HG02623 (cell line): ENCODE data around the gene MYOM1.
A peak's percentile ranks its signal among the peaks of the same experiment; 100 is the strongest.

Experiments used
- ATAC-seq: cut with Tn5 transposase; IDR thresholded peaks from one replicate; pipeline ENCODE4 v1.9.1; 2021; ENCODE audit warnings: moderate library complexity; ENCODE audit not compliant: unreplicated experiment

Gene MYOM1

GRCh38 chr18:3190610-3191009 lies 29.2 kb downstream of the MYOM1 start:
- no peak for ATAC-seq

DNA sequence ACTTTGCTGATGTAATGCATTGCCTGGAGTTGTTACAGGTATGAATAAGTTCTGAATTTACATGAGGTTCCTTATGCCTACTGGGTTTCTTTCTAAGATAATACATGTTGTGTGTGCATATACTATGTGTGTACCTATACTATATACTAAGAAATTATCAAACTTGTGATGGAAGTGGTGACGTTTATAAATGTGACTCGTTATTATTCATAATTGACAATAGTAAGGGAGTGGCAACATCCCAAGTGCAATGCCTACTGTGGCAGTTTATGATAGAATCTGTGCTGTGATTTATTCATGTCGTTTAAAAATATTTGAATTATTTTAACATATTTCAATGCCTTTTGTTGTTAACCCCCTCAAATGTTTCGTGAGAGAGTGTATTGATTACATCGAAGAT lies 29.9 kb downstream of the MYOM1 start:
- ATAC-seq, result no peak

GRCh38 chr18:3186678-3187658 lies 32.8 kb downstream of the MYOM1 start:
- no peak for ATAC-seq

DNA sequence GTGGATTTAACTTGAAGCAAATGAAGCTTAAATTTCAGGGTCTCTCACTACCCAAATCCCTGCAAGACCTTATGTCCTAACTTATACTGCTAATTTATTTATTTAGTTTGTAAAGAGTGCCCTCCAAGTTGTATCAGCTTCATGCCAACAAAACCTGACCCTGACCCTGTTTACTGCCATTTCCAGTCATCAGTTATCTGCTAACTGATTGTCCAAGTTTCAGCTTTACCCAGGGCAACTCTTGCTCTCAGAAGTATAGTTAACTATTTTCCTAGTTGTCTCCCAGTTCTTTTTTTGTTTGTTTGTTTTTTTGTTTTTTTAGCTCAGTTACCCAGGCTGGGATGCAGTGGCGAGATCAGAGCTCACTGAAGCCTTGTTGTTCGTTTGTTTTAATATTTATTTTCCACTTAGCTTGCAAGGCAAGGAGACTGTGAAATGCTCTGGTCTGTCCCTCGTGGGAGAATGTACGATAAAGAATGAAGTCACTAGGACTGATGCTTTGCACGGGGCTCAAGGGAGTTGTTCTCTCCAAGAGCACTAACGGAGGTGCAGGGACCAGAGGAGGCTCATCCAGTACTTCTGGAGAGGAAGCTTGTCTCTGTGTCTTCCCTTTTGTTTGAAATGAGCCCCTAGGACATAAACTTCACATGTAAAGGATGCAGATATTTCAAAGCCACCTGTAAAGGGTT lies 35.3 kb downstream of the MYOM1 start:
- ATAC-seq, result no peak

DNA sequence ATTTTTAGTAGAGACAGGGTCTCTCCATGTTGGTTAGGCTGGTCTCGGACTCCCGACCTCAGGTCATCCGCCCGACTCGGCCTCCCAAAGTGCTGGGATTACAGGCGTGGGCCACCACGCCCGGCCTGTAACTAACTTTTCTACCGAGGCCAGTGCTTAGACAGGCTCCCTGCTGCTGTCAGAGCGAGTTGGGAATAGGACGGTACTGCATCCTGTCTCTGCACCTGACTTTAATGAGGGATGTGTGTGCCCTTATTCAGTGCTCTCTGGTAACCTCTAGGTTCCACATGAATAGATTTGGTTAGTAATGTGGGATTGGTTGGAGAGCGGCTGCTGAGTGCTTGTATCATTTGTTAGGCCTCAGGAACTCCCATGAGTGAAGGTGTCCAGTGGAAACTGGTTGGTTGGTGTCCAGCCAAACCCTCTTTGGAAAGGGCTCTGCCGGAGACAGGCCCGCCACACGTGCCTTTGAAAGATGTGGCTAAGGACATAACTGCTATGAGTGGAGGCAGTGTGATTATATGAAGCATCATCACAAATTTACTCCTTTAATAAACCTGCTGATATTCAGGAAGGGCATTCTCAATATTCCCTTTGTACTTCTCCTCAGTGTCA lies 36.6 kb downstream of the MYOM1 start:
- no peak for ATAC-seq

- no peak for ATAC-seq
These were observed 39.4 kb downstream of the MYOM1 start for GRCh38 chr18:3180325-3180724.

GRCh38 chr18:3179430-3180089 lies 40.2 kb downstream of the MYOM1 start:
- peak; percentile 45 for ATAC-seq

DNA sequence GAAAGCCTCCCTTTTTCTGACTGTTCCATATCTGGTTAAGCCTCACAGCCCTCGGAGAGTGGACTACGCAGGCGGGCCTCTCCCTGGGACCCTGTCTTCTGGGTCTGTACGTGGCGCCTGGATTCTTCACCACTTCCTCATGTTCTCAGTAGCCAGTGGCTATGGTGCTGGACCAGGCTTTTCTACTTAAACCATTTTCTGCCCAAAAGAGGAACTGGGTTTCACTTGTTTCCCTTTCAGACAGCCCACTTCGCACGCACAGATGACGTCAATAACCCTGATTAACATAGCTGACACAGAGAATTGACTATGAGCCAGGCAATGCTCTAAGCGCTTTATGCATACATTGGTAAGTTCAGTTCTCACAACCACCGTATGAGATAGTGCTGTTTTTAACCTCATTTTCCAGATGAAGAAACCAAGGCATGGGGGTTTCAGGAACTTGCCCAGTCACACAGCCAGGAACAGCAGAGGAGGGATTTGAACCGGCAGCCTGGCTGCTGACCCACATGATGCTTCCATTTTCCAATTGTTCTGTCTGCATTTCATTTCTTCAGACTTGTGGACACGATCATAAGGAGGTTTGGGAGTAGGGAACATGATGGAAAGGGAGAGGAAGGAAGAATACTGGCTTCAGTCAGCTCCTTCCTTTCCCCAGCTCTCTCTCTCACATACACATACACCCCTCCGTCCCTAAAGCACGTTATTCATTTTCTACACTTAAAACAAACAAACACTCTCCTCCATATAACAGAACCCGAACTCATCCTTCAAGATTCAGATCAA lies 41.7 kb downstream of the MYOM1 start:
- peak; percentile 79 for ATAC-seq

DNA sequence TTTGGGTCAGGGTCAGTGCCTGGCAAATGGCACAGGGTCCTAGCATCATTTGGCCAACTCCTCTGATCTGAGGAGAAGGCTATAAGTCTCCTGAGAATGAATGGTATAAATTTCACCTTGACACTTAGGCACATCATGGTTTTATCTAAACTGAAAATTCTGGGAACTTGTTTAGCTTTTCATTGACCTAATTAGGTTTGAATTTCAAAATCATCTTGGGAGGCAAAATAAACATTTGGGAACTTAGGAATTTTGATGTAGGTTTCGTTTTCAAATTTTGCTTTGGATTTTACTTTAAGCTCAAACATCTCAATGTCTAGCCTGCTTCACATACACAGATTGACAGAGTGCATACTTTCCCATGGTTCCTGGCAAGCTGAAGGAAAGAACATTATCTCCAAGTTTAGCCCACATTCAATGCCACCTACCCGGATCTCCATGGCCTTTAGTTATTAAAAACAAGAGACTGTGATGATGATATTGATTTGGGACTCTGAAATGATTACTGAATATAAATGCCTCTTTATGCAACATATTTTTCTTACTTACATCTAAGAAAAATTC lies 44.5 kb downstream of the MYOM1 start:
- ATAC-seq, result no peak

GRCh38 chr18:3172097-3172496 lies 47.7 kb downstream of the MYOM1 start:
- no peak for ATAC-seq

DNA sequence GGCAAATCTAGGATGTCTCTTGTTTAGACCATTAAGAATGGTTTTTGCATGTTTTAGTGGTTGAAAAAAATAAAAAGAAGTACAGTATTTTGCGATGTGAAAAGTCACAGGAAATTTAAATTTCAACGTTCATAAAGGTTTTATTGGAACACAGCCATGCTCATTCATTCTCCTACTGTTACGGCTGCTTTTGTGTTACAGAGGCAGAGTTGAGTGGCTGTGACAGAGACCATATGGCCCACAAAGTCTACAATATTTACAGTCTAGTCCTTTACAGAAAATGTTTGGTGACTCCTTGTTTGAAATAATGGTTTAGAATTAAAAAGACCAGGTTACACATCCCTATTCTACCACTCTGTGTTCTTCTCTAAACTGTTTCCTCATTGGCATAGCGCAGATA lies 48.1 kb downstream of the MYOM1 start:
- ATAC-seq, result no peak

DNA sequence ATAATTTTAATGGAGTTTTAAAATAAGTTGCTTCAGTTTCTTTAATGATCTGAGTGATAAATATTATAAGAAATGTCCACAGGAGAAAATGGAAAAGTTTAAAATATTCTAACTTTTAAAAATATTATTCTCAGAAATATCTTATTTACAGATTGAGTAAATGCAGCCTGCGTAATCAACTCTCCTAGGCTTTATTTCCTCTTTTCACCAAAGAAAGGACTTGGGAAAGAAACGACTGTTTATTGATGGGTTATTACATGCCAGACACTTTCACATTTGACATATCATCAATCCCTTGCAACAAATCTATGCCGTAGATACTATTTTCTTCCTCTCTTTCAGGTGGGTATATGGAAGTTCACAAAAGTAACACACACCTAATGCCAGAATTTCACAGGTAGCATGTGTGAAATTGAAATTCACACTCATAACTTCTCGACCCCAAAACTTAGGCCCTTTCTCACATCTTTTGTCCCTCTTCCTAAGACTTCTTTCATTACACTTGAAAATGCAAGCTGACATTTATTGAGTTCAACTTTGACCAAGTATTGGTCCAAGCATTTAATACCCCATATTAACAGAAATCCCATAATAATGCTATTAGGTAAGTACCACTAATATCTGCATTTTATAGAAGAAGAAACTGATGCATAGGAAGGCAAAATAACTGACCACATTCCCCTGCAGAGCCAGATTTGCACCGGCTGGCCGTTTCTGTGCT lies 49.2 kb downstream of the MYOM1 start:
- ATAC-seq, result no peak

GRCh38 chr18:3164381-3164780 lies 55.4 kb downstream of the MYOM1 start:
- no peak for ATAC-seq

DNA sequence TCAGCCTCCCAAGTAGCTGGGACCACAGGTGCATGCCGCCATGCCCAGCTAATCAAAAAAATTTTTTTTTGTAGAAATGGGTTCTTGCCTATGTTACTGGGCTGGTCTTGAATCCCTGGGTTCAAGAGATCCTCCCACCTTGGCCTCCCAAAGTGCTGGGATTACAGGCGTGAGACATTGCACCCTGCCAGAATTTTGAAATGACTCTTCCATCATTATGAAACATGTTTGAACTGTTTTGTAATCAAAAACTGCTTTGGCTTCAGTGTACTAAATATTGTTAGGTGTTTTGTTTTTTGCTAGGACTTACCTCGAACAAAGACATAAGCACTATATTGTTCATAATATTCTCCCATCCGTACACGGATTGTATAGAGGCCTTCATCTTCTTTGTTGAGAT lies 55.8 kb downstream of the MYOM1 start:
- no peak for ATAC-seq

DNA sequence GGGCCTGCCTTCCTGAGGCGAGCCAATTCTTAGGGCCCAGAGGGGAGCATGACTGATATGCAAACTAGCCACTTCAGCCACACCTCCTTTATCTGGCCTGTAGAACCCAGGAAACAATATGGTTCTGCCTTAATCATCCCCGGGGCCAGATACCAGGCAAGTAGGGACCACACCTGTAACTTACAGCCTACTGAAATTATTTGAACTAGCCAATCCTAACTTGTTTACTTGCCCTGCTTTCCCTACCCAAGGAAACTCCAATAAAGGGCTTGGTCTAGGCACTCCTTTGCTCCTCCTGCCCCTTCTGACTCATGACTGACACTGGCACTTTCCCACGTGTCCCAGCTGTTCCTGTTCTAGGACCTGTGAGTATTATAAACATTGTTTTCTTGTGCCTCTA lies 57.6 kb downstream of the MYOM1 start:
- ATAC-seq, result no peak

- no peak for ATAC-seq
These were observed 59.9 kb downstream of the MYOM1 start for GRCh38 chr18:3159830-3160229.

DNA sequence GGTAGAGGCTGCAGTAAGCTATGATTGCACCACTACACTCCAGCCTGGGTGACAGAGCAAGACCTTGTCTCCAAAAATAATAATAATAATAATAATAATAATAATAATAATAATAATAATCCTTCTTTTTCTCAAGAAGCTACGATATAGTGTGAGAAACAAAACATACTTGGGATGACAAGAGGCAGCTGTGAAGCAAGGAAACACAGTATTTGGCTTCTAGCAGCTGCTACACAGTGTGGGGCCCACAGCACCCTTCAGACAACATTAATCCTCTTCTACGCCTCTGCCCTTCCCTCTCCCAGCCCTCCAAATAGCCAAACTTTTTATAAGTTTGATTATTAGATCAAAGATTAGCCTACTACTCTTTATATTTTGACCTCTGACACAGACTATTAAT lies 62.2 kb downstream of the MYOM1 start:
- no peak for ATAC-seq

DNA sequence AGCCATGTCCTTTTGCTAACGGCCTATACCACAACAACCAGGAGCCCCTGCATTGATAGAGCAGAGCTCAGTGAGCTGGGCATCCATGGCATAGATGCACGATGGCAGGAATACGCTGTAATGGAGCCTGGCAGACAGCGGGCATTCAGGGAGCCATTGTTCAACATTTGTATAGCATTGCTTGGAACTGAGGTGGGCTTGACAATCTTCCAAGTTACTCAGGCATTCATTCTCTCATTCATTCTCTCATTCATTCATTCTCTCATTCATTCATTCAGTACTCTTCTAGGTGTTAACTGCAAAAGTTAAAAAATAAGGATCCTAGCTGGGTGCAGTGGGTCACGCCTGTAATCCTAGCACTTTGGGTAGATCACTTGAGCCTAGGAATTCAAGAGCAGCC lies 62.7 kb downstream of the MYOM1 start:
- ATAC-seq, result no peak

DNA sequence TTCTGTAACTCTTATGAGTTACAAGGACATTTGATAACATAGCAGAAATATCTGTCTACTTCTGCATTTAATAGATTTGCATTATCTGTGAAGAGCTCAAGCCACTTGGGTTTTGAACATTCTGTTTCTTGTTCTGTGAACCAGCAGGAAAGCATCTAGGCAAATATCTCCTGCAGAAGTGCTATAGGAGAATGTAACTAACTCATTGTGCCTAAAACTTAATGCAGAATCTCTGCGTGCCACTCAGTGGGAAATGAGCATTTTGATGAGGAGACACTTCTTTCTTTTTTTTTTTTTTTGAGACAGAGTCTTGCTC lies 63.5 kb downstream of the MYOM1 start:
- no peak for ATAC-seq

GRCh38 chr18:3154214-3154613 lies 65.6 kb downstream of the MYOM1 start:
- no peak for ATAC-seq
